Endothelial cell of umbilical vein (primary cell): ENCODE data around the gene SIGLECL1. TPM values are rescaled to one million over a fixed set of nuclear protein-coding genes. Genes with fewer than 3 reads are reported as not detected.

Experiments used
- BruUV-seq: library from RNA; stranded (reverse); fragments of 400-500 nt; replicated peaks from 2 replicates; lab custom pipeline; 2021; lab: Mats Ljungman, UMichigan
- CTCF ChIA-PET: fragments of 300-600, 350-600 bp; sonication (Branson Sonifier 250); formaldehyde crosslinking; loops from one replicate; lab custom pipeline; 2021; ENCODE audit warnings: antibody characterized with exemption, inconsistent platforms; lab: Charles Lee
- POLR2A ChIA-PET: fragments of 300-600, 350-600 bp; sonication (Branson Sonifier 250); formaldehyde crosslinking; loops from one replicate; lab custom pipeline; 2021; ENCODE audit warnings: antibody characterized with exemption, inconsistent platforms; lab: Charles Lee
- DNase-seq: peaks from one replicate; pipeline ENCODE4 v3.0.0-alpha.2; 2011; ENCODE audit warnings: low read depth, low spot score
- FAIRE-seq: peaks from 2 replicates; lab custom pipeline; 2011; peaks lifted over from hg19 to GRCh38; lab: Jason Lieb, UNC
- H2AFZ ChIP-seq: 2 replicates; pipeline ENCODE4 v1.6.0; 2012; ENCODE audit warnings: low read depth, low read length, control low read depth, inconsistent platforms
- H3K27ac ChIP-seq: 2 replicates; pipeline ENCODE4 v1.5.1; 2011; ENCODE audit warnings: low read depth, mild to moderate bottlenecking, control low read depth, low read length, moderate library complexity; ENCODE audit not compliant: insufficient read depth
- H3K27me3 ChIP-seq, 2 experiments: 2 replicates each; pipeline versions ENCODE4 v1.6.0 to v1.6.1; 2011; ENCODE audit warnings: low read length in 2 of 2, mixed read lengths in 1 of 2; ENCODE audit not compliant: control insufficient read depth in 2 of 2, insufficient read depth in 2 of 2
- H3K36me3 ChIP-seq, 2 experiments: 2 replicates in 1 of 2; 3 replicates in 1 of 2; pipeline ENCODE4 v1.5.1; 2011; ENCODE audit warnings: low read length in 2 of 2, mild to moderate bottlenecking in 1 of 2, moderate library complexity in 1 of 2; ENCODE audit not compliant: control insufficient read depth in 2 of 2, insufficient read depth in 2 of 2; ENCODE audit errors: extremely low read depth in 1 of 2
- H3K4me1 ChIP-seq: 3 replicates; pipeline ENCODE4 v1.5.1; 2011; ENCODE audit warnings: mild to moderate bottlenecking, low read length; ENCODE audit not compliant: control insufficient read depth, insufficient read depth; ENCODE audit errors: extremely low read depth
- H3K4me2 ChIP-seq: 2 replicates; pipeline ENCODE4 v1.6.1; 2011; ENCODE audit warnings: low read length, control low read depth, mixed read lengths; ENCODE audit not compliant: insufficient read depth
- H3K4me3 ChIP-seq, 3 experiments: fragments of 200-600 bp in 1 of 3; sonication (generic), shearing (Covaris generic) in 1 of 3; replicated peaks in 1 of 3; 2 replicates each; pipeline ENCODE4 v1.5.1; 2011 to 2016; ENCODE audit warnings: control low read depth in 3 of 3, low read length in 3 of 3, mild to moderate bottlenecking in 2 of 3, inconsistent platforms in 1 of 3, low read depth in 1 of 3, moderate library complexity in 1 of 3; ENCODE audit not compliant: insufficient read depth in 1 of 3
- H3K79me2 ChIP-seq: 2 replicates; pipeline ENCODE4 v1.6.0; 2012; ENCODE audit warnings: low read length, inconsistent platforms; ENCODE audit not compliant: control insufficient read depth, insufficient read depth
- H3K9ac ChIP-seq: replicated peaks from 2 replicates; pipeline ENCODE3; 2011; ENCODE audit warnings: low read length, control low read depth; ENCODE audit not compliant: insufficient read depth; ENCODE audit errors: extremely low read depth
- H3K9me1 ChIP-seq: replicated peaks from 3 replicates; pipeline ENCODE4 v1.6.0; 2011; ENCODE audit warnings: mild to moderate bottlenecking, low read length; ENCODE audit not compliant: control insufficient read depth, insufficient read depth; ENCODE audit errors: extremely low read depth
- H3K9me3 ChIP-seq: replicated peaks from 2 replicates; pipeline ENCODE4 v1.5.1; 2012; ENCODE audit warnings: low read length, inconsistent platforms; ENCODE audit not compliant: control insufficient read depth, insufficient read depth
- H4K20me1 ChIP-seq: replicated peaks from 2 replicates; pipeline ENCODE3; 2011; ENCODE audit warnings: mild to moderate bottlenecking, low read length; ENCODE audit not compliant: control insufficient read depth, insufficient read depth; ENCODE audit errors: extremely low read depth
- CTCF ChIP-seq, 2 donors: IDR thresholded peaks; 1 replicate in 1 of 2; 2 replicates in 1 of 2; pipeline ENCODE4 v1.5.1; 2011; ENCODE audit warnings: low read length in 2 of 2, mild to moderate bottlenecking in 2 of 2, moderate library complexity in 2 of 2, control low read depth in 1 of 2, inconsistent platforms in 1 of 2, low read depth in 1 of 2; ENCODE audit not compliant: insufficient read depth in 1 of 2; ENCODE audit errors: extremely low read depth in 1 of 2
- FOS ChIP-seq: IDR thresholded peaks from 2 replicates; pipeline ENCODE4 v1.6.1; 2011; ENCODE audit warnings: mild to moderate bottlenecking, low read length, moderate library complexity, borderline replicate concordance; ENCODE audit not compliant: insufficient read depth
- JUN ChIP-seq: IDR thresholded peaks from 2 replicates; pipeline ENCODE4 v1.6.1; 2011; ENCODE audit warnings: borderline replicate concordance, low read depth; ENCODE audit not compliant: insufficient read length, insufficient read depth
- MAX ChIP-seq: IDR thresholded peaks from 2 replicates; pipeline ENCODE4 v1.6.1; 2011; ENCODE audit not compliant: insufficient read depth, insufficient read length
- MYC ChIP-seq: IDR thresholded peaks from one replicate; pipeline ENCODE4 v1.6.1; 2011; ENCODE audit warnings: mild to moderate bottlenecking, low read depth, low read length
- POLR2A ChIP-seq: IDR thresholded peaks from 2 replicates; pipeline ENCODE4 v1.6.1; 2012; ENCODE audit warnings: low read depth, mild to moderate bottlenecking, control low read depth, low read length
- dilution Hi-C: fragments of 300-500 bp; cut with MboI; formaldehyde crosslinking; loops from one replicate; pipeline ENCODE4 v1.15.0; 2019; ENCODE audit warnings: low sequenced_read_pairs; ENCODE audit not compliant: extremely low pct_ligation_motif_present
- intact Hi-C: fragments of 100-400 bp; cut with micrococcal nuclease; formaldehyde crosslinking; loops from one replicate; pipeline ENCODE4 v1.10.0; 2022
- polyA plus RNA-seq, 4 experiments: library from polyadenylated mRNA; depleted of rRNA in 3 of 4; stranded (reverse) in 3 of 4; unstranded in 1 of 4; fragments of >200 nt; gene quantifications; 2 replicates each; pipeline versions ENCODE4 v1.2.1 to v1.2.3, GENCODE V29; 2011 to 2012; ENCODE audit warnings: missing spikeins in 1 of 4
- total RNA-seq: library from RNA; stranded (reverse); gene quantifications from 2 replicates; pipeline ENCODE4 v1.2.3, GENCODE V29; 2021

Gene SIGLECL1
- total and polyA plus RNA-seq, 2 donors (not counting 3 experiments of a cell fraction or from before 2014, with no cell fraction given) = not detected

- POLR2A ChIA-PET = no interaction called here
These were observed 10.0 kb upstream of the SIGLECL1 start for GRCh38 chr19:51240866-51241265.

GRCh38 chr19:51242881-51243630, 7.8 kb upstream of the SIGLECL1 start:
- dilution Hi-C loops = no loop called here
- Histone ChIP-seq H3K4me2 (no peak overlapping the region), H3K4me1 (no peaks in the 10 kb centered on the region), H3K79me2 (no peaks in the 10 kb centered on the region), H3K9ac (no peak overlapping the region), H3K9me3 (no peaks in the 10 kb centered on the region), H2AFZ (no peak overlapping the region), H3K36me3 (no peaks in the 10 kb centered on the region), H4K20me1 (no peaks in the 10 kb centered on the region), H3K4me3 (no peak overlapping the region), H3K9me1 (no peaks in the 10 kb centered on the region), H3K27ac (no peak overlapping the region), H3K27me3 (no peaks in the 10 kb centered on the region)
- ChIA-PET POLR2A (no interaction called here), CTCF (no interaction called here)
- intact Hi-C loops = no loop called here
- DNase-seq (no peak), FAIRE-seq (no peak)
- TF ChIP-seq MAX (no peak), FOS (no peak), JUN (no peak), POLR2A (no peak), MYC (no peak), CTCF (IDR thresholded peaks at IDR 0.05; ENCODE audit: extremely low read depth in 1 of 2, insufficient read depth in 1 of 2, low read depth in 1 of 2, low read length in 2 of 2) (no peak)
- BruUV-seq = no TSS peak

More at GRCh38 chr19:51240866-51241265, 10.0 kb upstream of the SIGLECL1 start:
- intact Hi-C loops (no loop called here), dilution Hi-C loops (no loop called here)
- Histone ChIP-seq H3K9me1 (no peaks in the 10 kb centered on the region), H3K4me3 (no peak overlapping the region), H3K4me2 (no peak overlapping the region), H3K27ac (no peak overlapping the region), H3K36me3 (no peaks in the 10 kb centered on the region), H4K20me1 (no peaks in the 10 kb centered on the region), H3K9ac (no peak overlapping the region), H2AFZ (no peak overlapping the region), H3K4me1 (no peaks in the 10 kb centered on the region), H3K9me3 (no peaks in the 10 kb centered on the region), H3K79me2 (no peaks in the 10 kb centered on the region), H3K27me3 (no peaks in the 10 kb centered on the region)
- FAIRE-seq = no peak
- no peak for TF ChIP-seq POLR2A
- BruUV-seq = no TSS peak
- no peak for DNase-seq
- CTCF ChIA-PET = no interaction called here
